CD4-positive, alpha-beta T cell treated with Interleukin-12 subunit alpha and Interleukin-12 subunit beta, for 1 hour (primary cell): ENCODE measurements around the gene MISP.
A peak's percentile ranks its signal among the peaks of the same experiment; 100 is the strongest.

Source experiments
- DNase-seq: peaks from one replicate; pipeline ENCODE4 v3.0.0-alpha.2; 2020

Gene MISP

DNA sequence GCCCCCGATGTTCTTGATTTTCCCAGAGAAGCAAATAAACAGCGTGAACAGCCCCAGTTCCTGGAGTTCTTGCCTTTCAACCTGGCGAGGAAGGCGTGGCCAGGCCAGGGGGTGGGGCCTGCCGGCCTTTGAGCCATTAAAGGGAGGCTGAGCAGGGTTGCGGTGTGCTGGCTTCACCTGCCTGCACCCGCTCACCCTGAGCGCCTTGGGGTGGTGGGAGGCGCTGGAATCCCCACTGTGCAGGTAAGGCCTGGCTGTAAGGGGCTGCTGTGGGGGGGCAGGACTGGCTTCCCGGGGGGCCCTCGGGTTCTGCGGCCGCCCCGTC is 2.7 kb upstream of the MISP start:
- no peak for DNase-seq

DNA sequence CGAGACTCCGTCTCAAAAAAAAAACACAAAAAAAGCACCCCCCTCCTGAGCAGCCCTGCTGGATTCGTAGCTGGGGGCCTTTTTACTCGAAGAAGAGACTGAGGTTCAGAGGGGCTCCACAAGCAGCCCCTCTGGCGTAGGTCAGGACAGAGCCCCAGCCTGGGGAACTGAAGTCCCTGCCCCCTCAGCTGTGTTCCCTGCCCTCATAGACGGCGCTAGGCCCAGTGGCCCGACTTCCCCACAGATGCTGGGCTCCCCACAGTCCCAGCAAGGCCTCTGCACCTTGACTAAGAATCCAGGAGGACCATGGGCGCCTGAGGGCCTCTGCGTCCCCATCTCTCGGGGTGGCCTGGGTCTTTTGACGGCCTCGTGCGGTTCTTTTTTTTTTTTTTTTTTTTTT is 1.1 kb upstream of the MISP start:
- no peak for DNase-seq

GRCh38 chr19:751501-752341 is 809 bp downstream of the MISP start:
- no peak for DNase-seq

GRCh38 chr19:752652-753517 is 2.0 kb downstream of the MISP start:
- no peak for DNase-seq

DNA sequence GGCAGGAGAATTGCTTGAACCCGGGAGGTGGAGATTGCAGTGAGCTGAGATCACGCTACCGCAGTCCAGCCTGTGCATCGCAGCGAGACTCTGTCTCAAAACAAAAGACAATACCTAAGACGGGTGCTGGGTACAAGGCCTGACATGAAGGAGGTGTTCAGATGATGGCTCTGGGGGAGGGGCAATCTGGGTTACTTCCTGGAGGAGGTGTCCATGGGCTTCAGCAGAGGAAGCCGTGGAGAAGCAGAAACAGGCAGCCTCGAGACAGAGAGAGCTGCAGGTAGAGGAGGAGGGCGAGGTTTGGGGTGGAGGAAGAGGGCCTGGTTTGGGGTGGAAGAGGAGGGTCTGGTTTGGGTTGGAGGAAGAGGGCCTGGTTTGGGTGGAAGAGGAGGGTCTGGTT is 3.6 kb downstream of the MISP start:
- DNase-seq: no peak

DNA sequence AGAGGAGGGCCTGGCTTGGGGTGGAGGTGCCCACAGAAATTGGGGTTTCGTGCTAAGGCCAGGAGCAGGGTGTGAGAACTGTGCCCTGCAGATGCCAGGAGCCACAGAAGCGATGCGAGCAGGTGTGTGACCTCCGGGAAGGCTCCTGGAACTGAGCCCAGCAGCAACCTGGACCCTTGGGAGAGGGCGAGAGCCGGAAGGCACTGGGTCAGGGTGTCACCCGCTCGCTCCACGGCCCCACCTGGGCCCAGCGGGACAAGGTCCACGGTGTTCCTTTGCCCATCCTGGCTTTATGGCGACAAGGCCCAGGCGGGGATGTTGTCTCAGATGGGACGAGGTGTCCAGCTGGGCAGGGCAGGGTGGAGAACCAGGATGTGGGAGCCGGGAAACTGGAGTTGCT is 4.2 kb downstream of the MISP start:
- no peak for DNase-seq

DNA sequence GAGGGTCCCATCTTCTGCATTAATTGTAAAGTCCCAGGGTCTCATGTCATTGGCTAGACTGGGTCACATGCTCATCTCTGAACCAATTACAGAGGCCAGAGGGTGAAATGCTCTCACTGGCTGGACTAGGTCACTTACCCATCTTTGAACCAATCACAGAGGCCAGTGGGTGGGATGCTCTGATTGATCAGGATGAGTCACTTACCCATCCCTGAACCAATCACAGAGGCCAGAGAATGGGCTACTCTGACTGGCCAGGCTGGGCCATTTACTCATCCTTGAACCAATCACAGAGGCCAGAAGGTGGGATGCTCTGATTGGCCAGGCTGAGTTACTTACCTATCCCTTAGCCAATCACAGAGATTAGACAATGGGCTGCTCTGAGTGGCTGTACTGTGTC is 5.3 kb downstream of the MISP start:
- no peak for DNase-seq

DNA sequence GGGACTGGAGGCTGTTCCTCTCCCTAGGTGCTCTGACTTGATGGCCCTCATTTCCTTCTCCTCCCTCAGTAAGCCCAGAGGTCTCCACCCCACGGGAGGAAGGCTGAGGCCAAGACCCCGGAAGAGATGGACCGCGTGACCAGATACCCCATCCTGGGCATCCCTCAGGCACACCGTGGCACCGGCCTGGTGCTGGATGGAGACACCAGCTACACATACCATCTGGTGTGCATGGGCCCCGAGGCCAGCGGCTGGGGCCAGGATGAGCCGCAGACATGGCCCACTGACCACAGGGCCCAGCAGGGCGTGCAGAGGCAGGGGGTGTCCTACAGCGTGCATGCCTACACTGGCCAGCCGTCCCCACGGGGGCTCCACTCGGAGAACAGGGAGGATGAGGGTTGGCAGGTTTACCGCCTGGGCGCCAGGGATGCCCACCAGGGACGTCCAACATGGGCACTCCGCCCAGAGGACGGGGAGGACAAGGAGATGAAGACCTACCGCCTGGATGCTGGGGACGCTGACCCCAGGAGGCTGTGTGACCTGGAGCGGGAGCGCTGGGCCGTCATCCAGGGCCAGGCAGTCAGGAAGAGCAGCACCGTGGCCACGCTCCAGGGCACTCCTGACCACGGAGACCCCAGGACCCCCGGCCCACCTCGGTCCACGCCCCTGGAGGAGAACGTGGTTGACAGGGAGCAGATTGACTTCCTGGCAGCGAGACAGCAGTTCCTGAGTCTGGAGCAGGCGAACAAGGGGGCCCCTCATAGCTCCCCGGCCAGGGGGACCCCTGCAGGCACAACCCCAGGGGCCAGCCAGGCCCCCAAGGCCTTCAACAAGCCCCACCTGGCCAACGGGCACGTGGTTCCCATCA is 6.1 kb downstream of the MISP start:
- no peak for DNase-seq

DNA sequence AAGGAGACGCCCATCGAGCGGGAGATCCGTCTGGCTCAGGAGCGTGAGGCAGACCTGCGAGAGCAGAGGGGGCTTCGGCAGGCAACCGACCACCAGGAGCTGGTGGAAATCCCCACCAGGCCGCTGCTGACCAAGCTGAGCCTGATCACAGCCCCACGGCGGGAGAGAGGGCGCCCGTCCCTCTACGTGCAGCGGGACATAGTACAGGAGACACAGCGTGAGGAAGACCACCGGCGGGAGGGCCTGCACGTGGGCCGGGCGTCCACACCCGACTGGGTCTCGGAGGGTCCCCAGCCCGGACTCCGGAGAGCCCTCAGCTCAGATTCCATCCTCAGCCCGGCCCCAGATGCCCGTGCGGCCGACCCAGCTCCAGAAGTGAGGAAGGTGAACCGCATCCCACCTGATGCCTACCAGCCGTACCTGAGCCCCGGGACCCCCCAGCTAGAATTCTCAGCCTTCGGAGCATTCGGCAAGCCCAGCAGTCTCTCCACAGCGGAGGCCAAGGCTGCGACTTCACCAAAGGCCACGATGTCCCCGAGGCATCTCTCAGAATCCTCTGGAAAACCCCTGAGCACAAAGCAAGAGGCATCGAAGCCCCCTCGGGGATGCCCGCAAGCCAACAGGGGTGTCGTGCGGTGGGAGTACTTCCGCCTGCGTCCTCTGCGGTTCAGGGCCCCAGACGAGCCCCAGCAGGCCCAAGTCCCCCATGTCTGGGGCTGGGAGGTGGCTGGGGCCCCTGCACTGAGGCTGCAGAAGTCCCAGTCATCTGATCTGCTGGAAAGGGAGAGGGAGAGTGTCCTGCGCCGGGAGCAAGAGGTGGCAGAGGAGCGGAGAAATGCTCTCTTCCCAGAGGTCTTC is 7.1 kb downstream of the MISP start:
- DNase-seq: no peak

GRCh38 chr19:763181-763580 is 12.3 kb downstream of the MISP start:
- no peak for DNase-seq

- no peak for DNase-seq
These were observed 13.0 kb downstream of the MISP start for GRCh38 chr19:763869-764268.

DNA sequence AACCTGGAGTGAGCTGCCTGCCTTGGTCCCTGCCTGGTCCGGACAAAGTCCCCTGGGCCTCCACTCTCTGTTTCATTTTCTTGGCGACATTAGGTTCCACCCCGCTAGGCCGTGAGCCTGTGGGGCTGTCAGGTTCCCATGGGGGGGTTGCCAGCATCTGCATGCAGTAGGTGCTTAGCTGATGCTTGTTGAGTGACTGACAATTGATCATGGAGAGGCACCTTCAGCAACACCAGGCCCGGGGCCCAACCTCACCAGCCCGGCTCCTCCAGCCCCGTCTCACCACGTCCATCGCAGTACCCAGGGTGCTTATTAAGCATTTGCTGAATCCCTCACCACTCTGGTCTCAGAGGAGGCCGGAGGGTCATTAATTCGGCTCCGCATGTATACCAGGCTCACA is 13.4 kb downstream of the MISP start:
- no peak for DNase-seq

- DNase-seq: no peak
These were observed 14.3 kb downstream of the MISP start for GRCh38 chr19:765179-765738.

- DNase-seq: no peak
These were observed 17.5 kb downstream of the MISP start for GRCh38 chr19:768424-768823.

DNA sequence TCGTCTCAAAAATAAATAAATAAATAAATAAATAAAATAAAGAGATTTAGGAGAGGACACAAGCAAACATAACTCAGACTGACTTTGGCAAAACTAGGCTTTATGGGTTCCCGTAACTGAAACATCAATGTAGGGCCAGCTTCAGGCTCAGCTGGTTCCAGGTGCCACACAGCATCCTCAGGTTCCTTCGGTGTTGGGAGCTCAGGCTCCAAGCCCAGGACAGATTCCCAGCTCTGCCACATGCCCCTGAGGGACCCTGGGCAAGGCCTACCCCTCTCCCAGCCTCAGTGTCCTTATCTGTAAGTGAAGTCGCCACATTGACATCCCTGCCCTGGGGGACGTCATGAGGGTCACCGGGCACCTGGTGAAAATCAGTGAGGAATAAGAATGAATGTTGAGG is 18.7 kb downstream of the MISP start:
- no peak for DNase-seq

DNA sequence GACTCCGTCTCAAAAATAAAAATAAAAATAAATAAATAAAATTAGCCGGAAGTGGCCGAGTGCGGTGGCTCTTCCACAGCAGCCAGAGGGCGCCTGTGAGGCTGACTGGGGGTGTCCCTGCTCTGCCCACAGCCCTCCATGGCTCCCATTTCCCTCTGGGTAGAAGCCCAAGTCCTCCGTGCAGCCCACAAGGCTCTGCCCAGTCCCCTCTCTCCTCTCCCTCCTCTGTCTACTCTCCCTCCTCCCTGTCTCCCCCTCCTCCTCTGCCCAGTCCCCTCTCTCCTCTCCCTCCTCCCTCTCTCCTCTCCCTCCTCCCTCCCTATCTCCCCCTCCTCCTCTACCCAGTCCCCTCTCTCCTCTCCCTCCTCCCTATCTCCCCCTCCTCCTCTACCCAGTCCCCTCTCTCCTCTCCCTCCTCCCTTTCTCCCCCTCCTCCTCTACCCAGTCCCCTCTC is 20.4 kb downstream of the MISP start:
- peak; percentile 26 for DNase-seq

- DNase-seq: no peak
These were observed 21.2 kb downstream of the MISP start for GRCh38 chr19:772063-772462.

DNA sequence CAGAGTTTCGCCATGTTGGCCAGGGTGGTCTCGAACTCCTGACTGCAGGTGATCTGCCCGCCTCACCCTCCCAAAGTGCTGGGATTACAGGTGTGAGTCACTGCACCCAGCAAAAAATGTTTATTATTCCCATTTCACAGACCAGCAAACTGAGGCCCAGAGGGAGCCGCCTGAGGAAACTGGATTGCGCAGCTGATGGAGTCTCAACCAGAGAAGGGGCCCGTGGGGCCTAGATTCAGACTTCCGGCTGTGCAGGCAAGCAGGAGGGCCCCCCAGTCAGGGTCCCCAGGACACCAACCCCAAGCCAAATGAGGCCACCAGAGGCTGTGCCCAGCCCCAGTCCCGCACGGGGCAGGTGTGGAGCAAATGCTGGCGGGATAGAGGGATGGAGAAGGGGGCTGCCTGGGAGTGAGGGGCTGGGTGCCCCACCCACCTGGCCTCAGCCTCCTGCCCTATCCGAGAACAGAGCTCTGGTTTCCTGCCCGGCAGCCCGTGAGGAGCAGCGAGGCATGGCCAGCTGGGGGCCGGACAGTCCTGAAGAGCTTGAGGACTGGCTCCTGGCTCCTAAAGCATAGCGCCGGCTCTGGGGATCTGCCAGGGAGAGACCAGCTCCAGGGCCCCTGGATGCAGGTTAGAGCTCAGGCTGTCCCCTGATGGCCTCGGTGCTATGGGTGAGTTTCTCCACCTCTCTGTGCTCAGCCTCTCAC is 22.0 kb downstream of the MISP start:
- DNase-seq: no peak

DNA sequence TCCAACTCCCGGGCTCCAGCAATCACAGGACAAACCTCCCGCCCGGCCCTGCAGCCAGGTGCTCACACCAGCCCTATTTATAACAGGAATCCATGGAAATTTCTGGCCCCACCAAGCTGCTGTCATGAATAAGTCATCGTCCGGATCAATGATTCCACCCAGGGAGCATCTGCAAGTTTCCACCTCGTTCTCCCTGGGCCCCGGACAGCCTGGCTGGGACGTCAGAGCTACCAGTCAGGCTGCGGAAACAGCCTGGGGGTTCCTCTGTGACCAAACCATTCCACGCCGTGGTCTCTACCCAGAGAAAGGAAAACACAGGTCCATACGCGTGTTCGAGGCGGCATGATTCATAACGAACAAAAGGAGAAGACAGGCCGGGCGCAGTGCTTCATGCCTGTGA is 25.6 kb downstream of the MISP start:
- DNase-seq: no peak

DNA sequence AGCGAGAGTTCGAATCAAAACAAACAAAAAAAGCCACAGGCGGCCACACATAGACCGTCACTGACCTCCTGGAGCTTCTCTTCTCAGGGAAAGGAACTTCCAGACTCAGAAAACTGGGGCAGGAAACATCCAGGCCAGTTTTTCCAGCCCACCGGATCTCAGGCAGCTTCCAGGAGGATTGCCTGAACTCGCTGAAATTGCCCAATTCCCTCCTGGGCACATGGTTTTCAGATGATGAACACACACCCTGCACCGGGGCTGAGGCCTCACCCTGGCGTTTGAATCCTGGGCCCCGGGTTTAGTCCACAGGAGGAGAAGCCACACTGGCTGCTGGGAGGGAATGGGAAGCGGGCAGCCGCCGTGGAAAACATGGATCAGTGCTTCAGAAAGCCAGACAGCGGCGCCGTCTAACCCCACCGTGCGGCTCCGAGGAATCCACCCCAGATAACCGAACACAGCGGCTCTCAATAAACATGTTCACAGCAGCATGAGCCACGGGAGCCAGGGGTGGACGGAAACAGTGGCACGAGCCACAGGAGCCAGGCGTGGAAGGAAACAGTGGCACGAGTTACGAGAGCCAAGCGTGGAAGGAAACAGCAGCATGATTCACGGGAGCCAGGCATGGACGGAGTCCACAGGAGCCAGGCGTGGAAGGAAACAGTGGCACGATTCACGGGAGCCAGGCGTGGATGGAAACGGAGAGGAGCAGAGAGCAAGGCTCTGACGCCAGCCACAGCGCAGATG is 28.2 kb downstream of the MISP start:
- DNase-seq: no peak

DNA sequence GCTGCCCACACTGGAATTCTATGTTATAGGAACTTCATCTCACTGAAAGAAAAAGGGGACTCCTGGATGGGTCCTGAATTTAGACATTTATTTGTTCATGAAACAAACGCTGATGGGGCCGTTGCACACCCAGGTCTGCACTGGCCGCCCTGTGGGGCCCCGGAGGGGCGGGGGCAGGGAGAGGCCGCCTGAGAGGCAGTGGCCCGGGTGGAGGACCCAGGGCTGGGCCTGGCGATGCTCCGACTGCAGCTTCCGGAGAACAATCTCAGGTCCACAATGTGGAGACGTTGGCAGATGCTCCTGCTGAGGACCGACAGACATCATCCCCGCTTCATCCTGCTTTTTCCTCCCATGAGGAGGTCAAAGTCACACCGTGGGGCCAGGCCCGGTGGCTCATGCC is 30.0 kb downstream of the MISP start:
- DNase-seq: no peak
